Measurements from ENCODE around the gene CIT.

DNA sequence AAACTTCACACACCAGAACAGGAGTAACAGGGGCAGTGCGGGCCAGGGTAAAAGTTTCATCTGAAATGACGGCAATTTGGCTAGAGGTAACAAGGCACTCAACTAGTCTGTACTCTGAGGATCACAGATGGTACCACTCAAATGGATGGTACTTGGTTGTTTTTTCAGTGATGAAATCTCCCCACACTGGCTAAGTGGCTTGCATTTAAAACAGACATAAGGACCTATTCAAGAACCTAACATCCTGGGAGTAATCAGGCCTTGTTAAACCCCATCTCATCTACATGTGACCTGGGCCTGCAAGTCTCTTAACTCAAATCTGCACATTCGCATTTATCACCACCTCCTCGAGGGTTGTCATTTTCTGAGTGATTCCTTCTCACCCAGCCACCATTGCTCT, 118.4 kb downstream of the CIT start:
- TF ChIP-seq, protein P1, sequence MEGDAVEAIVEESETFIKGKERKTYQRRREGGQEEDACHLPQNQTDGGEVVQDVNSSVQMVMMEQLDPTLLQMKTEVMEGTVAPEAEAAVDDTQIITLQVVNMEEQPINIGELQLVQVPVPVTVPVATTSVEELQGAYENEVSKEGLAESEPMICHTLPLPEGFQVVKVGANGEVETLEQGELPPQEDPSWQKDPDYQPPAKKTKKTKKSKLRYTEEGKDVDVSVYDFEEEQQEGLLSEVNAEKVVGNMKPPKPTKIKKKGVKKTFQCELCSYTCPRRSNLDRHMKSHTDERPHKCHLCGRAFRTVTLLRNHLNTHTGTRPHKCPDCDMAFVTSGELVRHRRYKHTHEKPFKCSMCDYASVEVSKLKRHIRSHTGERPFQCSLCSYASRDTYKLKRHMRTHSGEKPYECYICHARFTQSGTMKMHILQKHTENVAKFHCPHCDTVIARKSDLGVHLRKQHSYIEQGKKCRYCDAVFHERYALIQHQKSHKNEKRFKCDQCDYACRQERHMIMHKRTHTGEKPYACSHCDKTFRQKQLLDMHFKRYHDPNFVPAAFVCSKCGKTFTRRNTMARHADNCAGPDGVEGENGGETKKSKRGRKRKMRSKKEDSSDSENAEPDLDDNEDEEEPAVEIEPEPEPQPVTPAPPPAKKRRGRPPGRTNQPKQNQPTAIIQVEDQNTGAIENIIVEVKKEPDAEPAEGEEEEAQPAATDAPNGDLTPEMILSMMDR (conservative IDR thresholded peaks at IDR 0.05 in 1 of 2, IDR thresholded peaks at IDR 0.05 in 1 of 2; ENCODE audit: extremely low read depth in 1 of 2, insufficient read depth in 1 of 2, low read depth in 1 of 2, low read length in 2 of 2): no peak
- no peak for TF ChIP-seq EZH2 (IDR thresholded peaks at IDR 0.05; ENCODE audit: borderline replicate concordance, low read length)
